GM12878 (cell line): Measurements from ENCODE around the gene HOXD10. TPM values are rescaled to one million over a fixed set of nuclear protein-coding genes. Genes with fewer than 3 reads are reported as not detected.

ENCODE experiments used
- ATAC-seq: fragments of 200-7000 bp; cut with Tn5 transposase; 3 replicates; pipeline ENCODE4 v1.9.1; 2020; ENCODE audit warnings: mild to moderate bottlenecking, moderate library complexity
- BruUV-seq: library from RNA; stranded (reverse); fragments of 400-500 nt; replicated peaks from 2 replicates; lab custom pipeline; 2021; lab: Mats Ljungman, UMichigan
- CTCF ChIA-PET: fragments of 300-600 bp; sonication (Branson Sonifier 250); formaldehyde crosslinking; extraction: SDS; loops from one replicate; lab custom pipeline; 2021; ENCODE audit warnings: inconsistent platforms; lab: Yijun Ruan, JAX
- POLR2A ChIA-PET: fragments of 350-600 bp; formaldehyde crosslinking; extraction: SDS; loops from one replicate; lab custom pipeline; 2021; ENCODE audit warnings: inconsistent platforms; lab: Charles Lee
- RAD21 ChIA-PET: fragments of 300-600 bp; sonication (Branson Sonifier 250); formaldehyde crosslinking; loops from one replicate; lab custom pipeline; 2023; ENCODE audit warnings: antibody characterized with exemption; ENCODE audit not compliant: unreplicated experiment; lab: Charles Lee
- SMC1A ChIA-PET: fragments of 300-600 bp; sonication (Branson Sonifier 250); formaldehyde crosslinking; loops from one replicate; lab custom pipeline; 2023; ENCODE audit not compliant: unreplicated experiment, uncharacterized antibody; lab: Charles Lee
- DNase-seq: peaks from one replicate; pipeline ENCODE4 v3.0.0-alpha.2; 2011; ENCODE audit warnings: low read depth, low spot score
- FAIRE-seq: peaks from 3 replicates; lab custom pipeline; 2011; peaks lifted over from hg19 to GRCh38; lab: Jason Lieb, UNC
- H2AFZ ChIP-seq: 2 replicates; pipeline ENCODE4 v1.6.0; 2011; ENCODE audit warnings: low read depth, low read length, control low read depth; ENCODE audit not compliant: control insufficient read depth
- H3K27ac ChIP-seq: 2 replicates; pipeline ENCODE4 v1.5.1; 2011; ENCODE audit warnings: control low read depth; ENCODE audit not compliant: control insufficient read depth, insufficient read depth
- H3K27me3 ChIP-seq, 2 experiments: replicated peaks in 1 of 2; 2 replicates each; pipeline versions ENCODE4 v1.6.0 to v1.6.1; 2011; ENCODE audit warnings: low read length in 1 of 2; ENCODE audit not compliant: control insufficient read depth in 2 of 2, insufficient read depth in 2 of 2
- H3K36me3 ChIP-seq, 2 experiments: 2 replicates each; pipeline ENCODE4 v1.5.1; 2011; ENCODE audit warnings: low read length in 1 of 2; ENCODE audit not compliant: control insufficient read depth in 2 of 2, insufficient read depth in 2 of 2
- H3K4me1 ChIP-seq: 2 replicates; pipeline ENCODE4 v1.6.1; 2011; ENCODE audit warnings: mild to moderate bottlenecking, low read length, moderate library complexity, mixed read lengths; ENCODE audit not compliant: control insufficient read depth, insufficient read depth
- H3K4me2 ChIP-seq: 2 replicates; pipeline ENCODE4 v1.6.0; 2011; ENCODE audit warnings: control low read depth; ENCODE audit not compliant: control insufficient read depth, insufficient read depth
- H3K4me3 ChIP-seq: fragments of 200-600 bp; sonication (generic); 2 replicates; pipeline ENCODE4 v1.5.1; 2016
- H3K79me2 ChIP-seq: 2 replicates; pipeline ENCODE4 v1.6.0; 2011; ENCODE audit warnings: low read length; ENCODE audit not compliant: control insufficient read depth, insufficient read depth
- H3K9ac ChIP-seq: 2 replicates; pipeline ENCODE4 v1.8.0; 2011; ENCODE audit warnings: low read length, control low read depth, mixed read lengths; ENCODE audit not compliant: control insufficient read depth, insufficient read depth
- H3K9me3 ChIP-seq: replicated peaks from 3 replicates; pipeline ENCODE4 v1.5.1; 2011; ENCODE audit warnings: mild to moderate bottlenecking, low read length; ENCODE audit not compliant: control insufficient read depth, insufficient read depth
- H4K20me1 ChIP-seq: 2 replicates; pipeline ENCODE4 v1.6.0; 2011; ENCODE audit not compliant: control insufficient read depth, insufficient read depth
- JUNB ChIP-seq: IDR thresholded peaks from 2 replicates; pipeline ENCODE4 v1.6.1; 2016; ENCODE audit warnings: antibody characterized with exemption, mild to moderate bottlenecking
- KAT2A ChIP-seq: conservative IDR thresholded peaks from 2 replicates; pipeline ENCODE4 v1.6.1; 2011; ENCODE audit warnings: low read depth, low read length; ENCODE audit not compliant: control insufficient read depth
- POLR2A ChIP-seq: IDR thresholded peaks from 2 replicates; pipeline ENCODE4 v1.6.1; 2011; ENCODE audit warnings: low read depth, mild to moderate bottlenecking, low read length
- RAD51 ChIP-seq: fragments of 450-650 bp; IDR thresholded peaks from 2 replicates; pipeline ENCODE4 v1.6.1; 2016; ENCODE audit warnings: moderate library complexity, mild to moderate bottlenecking, inconsistent platforms
- RCOR1 ChIP-seq: conservative IDR thresholded peaks from 2 replicates; pipeline ENCODE4 v1.6.1; 2012; ENCODE audit warnings: low read depth, low read length, improper control_type of control experiment
- SMARCA5 ChIP-seq: fragments of 450-650 bp; IDR thresholded peaks from 2 replicates; pipeline ENCODE4 v1.6.1; 2017; ENCODE audit warnings: mild to moderate bottlenecking
- ZBED1 ChIP-seq: IDR thresholded peaks from 2 replicates; pipeline ENCODE4 v1.6.1; 2016; ENCODE audit warnings: borderline replicate concordance
- WGBS: methylation state at CpG from one replicate; pipeline ENCODE4 v1.1.6; 2016; ENCODE audit warnings: low lambda C conversion rate; ENCODE audit not compliant: insufficient replicate concordance, insufficient coverage; ENCODE audit errors: missing lambda C conversion rate; 5-methylcytosine and 5-hydroxymethylcytosine counted together
- in situ Hi-C: fragments of 300-500 bp; cut with MboI; formaldehyde crosslinking; loops from 9 replicates; pipeline ENCODE4 v1.14.3; 2018; ENCODE audit warnings: mixed read lengths
- intact Hi-C: fragments of 100-400 bp; cut with micrococcal nuclease; formaldehyde crosslinking; loops from one replicate; pipeline ENCODE4 v1.14.2; 2022; ENCODE audit not compliant: unreplicated experiment
- polyA plus RNA-seq, 11 experiments: library from polyadenylated mRNA; depleted of rRNA in 4 of 11; unstranded in 6 of 11; stranded (reverse) in 5 of 11; fragments of >200 nt; fragmentation: Nextera tagmentation in 4 of 11; fragmentation: Illumina TruSeq in 1 of 11; extraction: Ambion mirVana in 4 of 11; extraction: Trizol in 1 of 11; gene quantifications; 1 replicate in 1 of 11; 2 replicates in 10 of 11; pipeline versions ENCODE4 v1.2.1 to v1.2.3, GENCODE V29; 2011 to 2016; ENCODE audit warnings: inconsistent platforms in 2 of 11, missing spikeins in 2 of 11, low read depth in 1 of 11
- total RNA-seq, 4 experiments: library from RNA; depleted of rRNA in 3 of 4; stranded (reverse); fragments of >200 nt in 3 of 4; fragmentation: Illumina TruSeq in 1 of 4; extraction: Trizol in 1 of 4; gene quantifications; 2 replicates each; pipeline versions ENCODE4 v1.2.1 to v1.2.3, GENCODE V29; 2013 to 2021
- TF ChIP-seq, protein P1 (sequence below): IDR thresholded peaks from 2 replicates; pipeline ENCODE4 v1.6.1; 2012; ENCODE audit warnings: low read depth, low read length, improper control_type of control experiment
- TF ChIP-seq, protein P2 (sequence below): fragments of 450-650 bp; IDR thresholded peaks from 2 replicates; pipeline ENCODE4 v1.6.1; 2017; ENCODE audit warnings: mild to moderate bottlenecking, moderate library complexity
- TF ChIP-seq, protein P3 (sequence below): fragments of 450-650 bp; IDR thresholded peaks from 2 replicates; pipeline ENCODE4 v1.6.1; 2017; ENCODE audit warnings: mild to moderate bottlenecking, moderate library complexity

HOXD10 gene
- total and polyA plus RNA-seq, 10 of the 15 experiments (the other 5 are each of a cell fraction or from before 2014, with no cell fraction given) = not detected

DNA sequence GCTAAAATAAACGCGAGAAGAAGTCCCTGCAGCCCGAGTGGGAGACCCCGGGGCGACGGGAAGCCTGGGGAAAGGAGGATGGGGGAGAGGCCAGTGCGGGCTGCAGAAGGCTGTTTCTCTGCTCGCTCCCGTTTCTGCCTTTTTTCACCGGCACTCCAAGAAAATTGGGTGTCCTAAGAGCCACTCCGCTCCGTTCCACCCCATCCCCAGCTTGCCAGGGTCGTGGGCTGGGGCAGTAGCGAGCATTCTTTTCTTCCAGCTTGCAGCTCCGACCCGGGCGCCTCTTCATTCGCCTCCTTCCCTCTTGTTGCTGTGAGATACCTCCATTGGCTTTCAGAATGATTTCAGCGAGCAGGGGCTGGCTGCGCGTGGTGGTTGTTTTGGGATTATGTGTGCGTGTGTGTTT is 41.6 kb downstream of the HOXD10 start:
- no peaks in the 10 kb centered on the region for H3K79me2 ChIP-seq
- H4K20me1 ChIP-seq = no peaks in the 10 kb centered on the region
- RAD21 ChIA-PET = no interaction called here
- H3K9ac ChIP-seq = no peak overlapping the region
- intact Hi-C loops = no loop called here
- CTCF ChIA-PET = interaction anchor here (0.5 kb wide), 1 partner anchor 38 kb away, joined by 4 read pairs; no protein-coding TSS in a partner anchor
- no peak for FAIRE-seq
- TF ChIP-seq KAT2A (no peak), ZBED1 (no peak), POLR2A (no peak), RAD51 (no peak), SMARCA5 (no peak), JUNB (no peak), RCOR1 (no peak)
- TF ChIP-seq, protein P1, sequence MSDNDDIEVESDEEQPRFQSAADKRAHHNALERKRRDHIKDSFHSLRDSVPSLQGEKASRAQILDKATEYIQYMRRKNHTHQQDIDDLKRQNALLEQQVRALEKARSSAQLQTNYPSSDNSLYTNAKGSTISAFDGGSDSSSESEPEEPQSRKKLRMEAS = no peak
- TF ChIP-seq, protein P2, sequence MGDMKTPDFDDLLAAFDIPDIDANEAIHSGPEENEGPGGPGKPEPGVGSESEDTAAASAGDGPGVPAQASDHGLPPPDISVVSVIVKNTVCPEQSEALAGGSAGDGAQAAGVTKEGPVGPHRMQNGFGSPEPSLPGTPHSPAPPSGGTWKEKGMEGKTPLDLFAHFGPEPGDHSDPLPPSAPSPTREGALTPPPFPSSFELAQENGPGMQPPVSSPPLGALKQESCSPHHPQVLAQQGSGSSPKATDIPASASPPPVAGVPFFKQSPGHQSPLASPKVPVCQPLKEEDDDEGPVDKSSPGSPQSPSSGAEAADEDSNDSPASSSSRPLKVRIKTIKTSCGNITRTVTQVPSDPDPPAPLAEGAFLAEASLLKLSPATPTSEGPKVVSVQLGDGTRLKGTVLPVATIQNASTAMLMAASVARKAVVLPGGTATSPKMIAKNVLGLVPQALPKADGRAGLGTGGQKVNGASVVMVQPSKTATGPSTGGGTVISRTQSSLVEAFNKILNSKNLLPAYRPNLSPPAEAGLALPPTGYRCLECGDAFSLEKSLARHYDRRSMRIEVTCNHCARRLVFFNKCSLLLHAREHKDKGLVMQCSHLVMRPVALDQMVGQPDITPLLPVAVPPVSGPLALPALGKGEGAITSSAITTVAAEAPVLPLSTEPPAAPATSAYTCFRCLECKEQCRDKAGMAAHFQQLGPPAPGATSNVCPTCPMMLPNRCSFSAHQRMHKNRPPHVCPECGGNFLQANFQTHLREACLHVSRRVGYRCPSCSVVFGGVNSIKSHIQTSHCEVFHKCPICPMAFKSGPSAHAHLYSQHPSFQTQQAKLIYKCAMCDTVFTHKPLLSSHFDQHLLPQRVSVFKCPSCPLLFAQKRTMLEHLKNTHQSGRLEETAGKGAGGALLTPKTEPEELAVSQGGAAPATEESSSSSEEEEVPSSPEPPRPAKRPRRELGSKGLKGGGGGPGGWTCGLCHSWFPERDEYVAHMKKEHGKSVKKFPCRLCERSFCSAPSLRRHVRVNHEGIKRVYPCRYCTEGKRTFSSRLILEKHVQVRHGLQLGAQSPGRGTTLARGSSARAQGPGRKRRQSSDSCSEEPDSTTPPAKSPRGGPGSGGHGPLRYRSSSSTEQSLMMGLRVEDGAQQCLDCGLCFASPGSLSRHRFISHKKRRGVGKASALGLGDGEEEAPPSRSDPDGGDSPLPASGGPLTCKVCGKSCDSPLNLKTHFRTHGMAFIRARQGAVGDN = no peak
- TF ChIP-seq, protein P3, sequence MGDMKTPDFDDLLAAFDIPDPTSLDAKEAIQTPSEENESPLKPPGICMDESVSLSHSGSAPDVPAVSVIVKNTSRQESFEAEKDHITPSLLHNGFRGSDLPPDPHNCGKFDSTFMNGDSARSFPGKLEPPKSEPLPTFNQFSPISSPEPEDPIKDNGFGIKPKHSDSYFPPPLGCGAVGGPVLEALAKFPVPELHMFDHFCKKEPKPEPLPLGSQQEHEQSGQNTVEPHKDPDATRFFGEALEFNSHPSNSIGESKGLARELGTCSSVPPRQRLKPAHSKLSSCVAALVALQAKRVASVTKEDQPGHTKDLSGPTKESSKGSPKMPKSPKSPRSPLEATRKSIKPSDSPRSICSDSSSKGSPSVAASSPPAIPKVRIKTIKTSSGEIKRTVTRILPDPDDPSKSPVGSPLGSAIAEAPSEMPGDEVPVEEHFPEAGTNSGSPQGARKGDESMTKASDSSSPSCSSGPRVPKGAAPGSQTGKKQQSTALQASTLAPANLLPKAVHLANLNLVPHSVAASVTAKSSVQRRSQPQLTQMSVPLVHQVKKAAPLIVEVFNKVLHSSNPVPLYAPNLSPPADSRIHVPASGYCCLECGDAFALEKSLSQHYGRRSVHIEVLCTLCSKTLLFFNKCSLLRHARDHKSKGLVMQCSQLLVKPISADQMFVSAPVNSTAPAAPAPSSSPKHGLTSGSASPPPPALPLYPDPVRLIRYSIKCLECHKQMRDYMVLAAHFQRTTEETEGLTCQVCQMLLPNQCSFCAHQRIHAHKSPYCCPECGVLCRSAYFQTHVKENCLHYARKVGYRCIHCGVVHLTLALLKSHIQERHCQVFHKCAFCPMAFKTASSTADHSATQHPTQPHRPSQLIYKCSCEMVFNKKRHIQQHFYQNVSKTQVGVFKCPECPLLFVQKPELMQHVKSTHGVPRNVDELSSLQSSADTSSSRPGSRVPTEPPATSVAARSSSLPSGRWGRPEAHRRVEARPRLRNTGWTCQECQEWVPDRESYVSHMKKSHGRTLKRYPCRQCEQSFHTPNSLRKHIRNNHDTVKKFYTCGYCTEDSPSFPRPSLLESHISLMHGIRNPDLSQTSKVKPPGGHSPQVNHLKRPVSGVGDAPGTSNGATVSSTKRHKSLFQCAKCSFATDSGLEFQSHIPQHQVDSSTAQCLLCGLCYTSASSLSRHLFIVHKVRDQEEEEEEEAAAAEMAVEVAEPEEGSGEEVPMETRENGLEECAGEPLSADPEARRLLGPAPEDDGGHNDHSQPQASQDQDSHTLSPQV = no peak
- no peaks in the 10 kb centered on the region for H3K4me1 ChIP-seq
- peaks cover 6 to 33% of the 10 kb centered on the region in 2 experiments for H3K27me3 ChIP-seq
- BruUV-seq = no TSS peak
- H3K9me3 ChIP-seq = no peaks in the 10 kb centered on the region; the same call in 2 of the 3 replicates
- H3K4me3 ChIP-seq = no peak overlapping the region
- WGBS = 36% methylated on average over 22 of the region's 22 CpGs
- no peak overlapping the region for H3K27ac ChIP-seq
- H2AFZ ChIP-seq = no peak overlapping the region
- POLR2A ChIA-PET = no interaction called here
- no peak overlapping the region for H3K4me2 ChIP-seq
- in situ Hi-C loops = no loop called here
- DNase-seq = no peak
- no peaks in the 10 kb centered on the region for H3K36me3 ChIP-seq
- no peak for ATAC-seq
- SMC1A ChIA-PET = no interaction called here
